HG02763 (cell line): ENCODE measurements around the gene KCNIP1.
"Not testable (repeated sequence)": the region's sequence is repeated elsewhere in the genome, so short reads cannot be mapped to it uniquely, and the experiment has no call there.

Experiments
- ATAC-seq: cut with Tn5 transposase; IDR thresholded peaks from one replicate; pipeline ENCODE4 v1.9.1; 2021; ENCODE audit warnings: mild to moderate bottlenecking, moderate library complexity; ENCODE audit not compliant: unreplicated experiment

Gene KCNIP1

GRCh38 chr5:170746075-170746960, 242.5 kb downstream of the KCNIP1 start:
- no peak for ATAC-seq

DNA sequence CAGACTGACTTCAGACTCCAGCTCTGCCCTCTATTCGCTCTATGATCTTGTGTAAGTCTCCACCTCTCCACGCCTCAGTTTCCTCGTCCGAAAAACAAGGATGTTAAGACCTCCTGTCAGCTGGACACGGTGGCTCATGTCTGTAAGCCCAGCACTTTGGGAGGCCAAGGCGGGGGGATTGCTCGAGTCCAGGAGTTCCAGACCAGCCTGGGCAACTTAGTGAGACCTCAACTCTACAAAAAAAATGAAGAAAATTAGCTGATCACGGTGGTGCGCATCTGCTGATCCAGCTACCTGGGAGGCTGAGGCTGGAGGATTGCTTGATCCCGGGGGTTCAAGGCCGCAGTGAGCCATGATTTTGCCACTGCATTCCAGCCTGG, 243.1 kb downstream of the KCNIP1 start:
- no peak for ATAC-seq

- no peak for ATAC-seq
Observed at GRCh38 chr5:170747357-170747756, 243.5 kb downstream of the KCNIP1 start.

- ATAC-seq, result no peak
Observed at GRCh38 chr5:170747851-170748250, 244.0 kb downstream of the KCNIP1 start.

DNA sequence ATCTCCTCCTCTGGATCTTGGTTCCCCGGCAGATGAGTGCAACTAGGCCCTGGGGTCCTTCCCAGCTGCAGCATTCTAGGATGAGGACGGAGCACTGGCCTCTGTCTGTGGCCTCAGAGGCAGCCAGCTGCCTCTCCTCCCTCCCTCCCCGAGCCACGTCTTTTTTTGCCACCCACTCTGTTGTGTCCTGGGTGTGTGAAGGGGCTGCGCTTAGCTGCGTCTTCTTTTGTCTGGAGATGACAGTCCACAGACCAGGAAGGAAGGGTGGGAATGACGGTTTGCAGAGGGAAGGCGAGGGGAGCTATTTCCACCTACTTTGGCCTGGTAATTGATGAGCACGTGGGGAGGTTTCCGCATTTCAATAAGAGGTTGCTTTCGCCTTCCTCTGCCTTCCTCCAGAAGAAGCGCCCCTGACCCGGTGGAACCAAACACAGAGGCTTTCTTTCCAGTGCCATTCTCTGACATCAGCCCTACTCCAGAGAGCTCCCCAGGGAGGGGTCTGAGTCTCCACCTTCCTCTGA, 245.2 kb downstream of the KCNIP1 start:
- ATAC-seq, result no peak

- no peak for ATAC-seq
Observed at GRCh38 chr5:170749911-170750431, 246.2 kb downstream of the KCNIP1 start.

- ATAC-seq, result no peak
Observed at GRCh38 chr5:170750791-170751190, 247.0 kb downstream of the KCNIP1 start.

- ATAC-seq, result no peak
Observed at GRCh38 chr5:170751631-170752030, 247.8 kb downstream of the KCNIP1 start.

- no peak for ATAC-seq
Observed at GRCh38 chr5:170752257-170753215, 248.7 kb downstream of the KCNIP1 start.

DNA sequence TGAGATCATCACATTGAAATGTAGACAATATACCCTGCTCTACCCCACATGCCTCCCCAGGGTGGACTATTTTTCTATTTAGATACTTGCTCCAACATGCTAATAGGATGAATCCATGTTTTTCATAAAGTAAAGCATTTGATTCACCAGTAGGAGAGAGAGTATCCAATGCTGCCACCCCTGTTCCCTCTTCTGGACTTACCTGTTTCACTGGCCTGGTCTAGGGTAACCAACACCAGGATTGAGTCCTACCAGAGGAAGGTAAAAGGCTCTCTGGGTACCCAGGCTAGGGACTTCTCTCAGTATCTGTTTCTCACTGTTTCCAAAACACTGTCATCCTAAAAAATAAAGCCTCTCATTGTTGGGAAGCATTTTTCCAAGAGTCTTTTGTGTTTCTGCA, 249.5 kb downstream of the KCNIP1 start:
- ATAC-seq, result no peak

- not testable (repeated sequence) for ATAC-seq
Observed at GRCh38 chr5:170754508-170754907, 250.7 kb downstream of the KCNIP1 start.

- no peak for ATAC-seq
Observed at GRCh38 chr5:170755679-170756456, 252.0 kb downstream of the KCNIP1 start.

- ATAC-seq, result no peak
Observed at GRCh38 chr5:170756691-170757090, 252.9 kb downstream of the KCNIP1 start.

DNA sequence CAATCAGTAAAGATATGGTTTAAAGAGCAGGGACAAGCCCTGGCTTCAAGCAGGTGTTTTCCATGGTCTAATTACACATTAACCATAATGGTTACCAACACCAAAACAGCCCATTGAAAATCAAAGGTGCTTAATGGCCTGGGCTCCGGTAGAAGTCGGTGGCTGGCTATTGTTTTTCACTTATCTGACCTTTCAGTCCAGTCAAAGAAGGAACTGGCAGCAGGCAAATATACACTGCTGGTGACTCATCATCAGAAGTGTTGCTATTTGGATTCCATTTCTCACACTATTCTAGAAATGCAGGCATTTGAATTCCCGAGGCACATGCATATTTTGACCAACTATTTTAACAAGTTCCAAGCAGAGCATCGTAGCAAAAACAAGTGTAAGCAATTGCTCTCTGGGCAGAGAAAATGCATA, 253.4 kb downstream of the KCNIP1 start:
- ATAC-seq, result peak; percentile 82

GRCh38 chr5:170757669-170758068, 253.8 kb downstream of the KCNIP1 start:
- ATAC-seq, result no peak

DNA sequence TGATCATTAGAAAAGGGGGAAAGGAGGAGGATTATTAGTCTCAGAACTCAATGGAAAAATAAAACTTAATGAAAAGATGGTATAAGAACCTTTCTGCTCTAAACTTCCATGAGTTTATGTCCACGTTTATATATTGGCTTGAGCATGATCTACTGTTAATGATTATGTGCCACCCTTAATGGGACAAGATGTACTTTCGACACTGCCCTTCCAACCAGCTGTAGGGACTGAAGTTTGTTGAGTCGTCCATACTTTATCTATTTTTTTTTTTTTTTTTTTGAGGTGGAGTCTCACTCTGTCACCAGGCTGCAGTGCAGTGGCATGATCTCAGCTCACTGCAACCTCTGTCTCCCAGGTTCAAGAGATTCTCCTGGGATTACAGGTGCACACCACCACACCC, 254.7 kb downstream of the KCNIP1 start:
- no peak for ATAC-seq

- ATAC-seq, result no peak
Observed at GRCh38 chr5:170760113-170760512, 256.3 kb downstream of the KCNIP1 start.

GRCh38 chr5:170761048-170761707, 257.4 kb downstream of the KCNIP1 start:
- no peak for ATAC-seq

DNA sequence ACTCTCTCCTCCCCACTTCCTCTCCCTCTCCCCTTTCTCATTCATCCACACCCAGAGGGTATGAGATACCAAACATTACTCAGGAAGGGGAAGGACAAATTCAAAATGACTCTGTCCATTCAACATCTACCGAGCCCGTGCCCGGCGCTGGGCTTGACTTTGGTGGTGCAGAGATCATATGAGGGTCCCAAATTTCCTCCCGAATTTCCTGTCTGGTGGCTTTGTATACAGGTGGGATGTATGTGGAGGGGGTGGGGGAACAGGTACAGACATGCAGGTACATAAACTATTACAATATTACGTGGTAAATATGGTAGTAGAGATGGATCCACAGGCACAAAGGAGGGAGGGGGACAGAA, 257.9 kb downstream of the KCNIP1 start:
- ATAC-seq, result no peak

GRCh38 chr5:170762298-170762697, 258.5 kb downstream of the KCNIP1 start:
- ATAC-seq, result not testable (repeated sequence)
